ENCODE data around the gene MATK. TPM values are rescaled to one million over a fixed set of nuclear protein-coding genes. Genes with fewer than 3 reads are reported as not detected.

The MATK gene
- total and polyA plus RNA-seq, 2 experiments from 2014 or later = 4.8 to 6.9 TPM

DNA sequence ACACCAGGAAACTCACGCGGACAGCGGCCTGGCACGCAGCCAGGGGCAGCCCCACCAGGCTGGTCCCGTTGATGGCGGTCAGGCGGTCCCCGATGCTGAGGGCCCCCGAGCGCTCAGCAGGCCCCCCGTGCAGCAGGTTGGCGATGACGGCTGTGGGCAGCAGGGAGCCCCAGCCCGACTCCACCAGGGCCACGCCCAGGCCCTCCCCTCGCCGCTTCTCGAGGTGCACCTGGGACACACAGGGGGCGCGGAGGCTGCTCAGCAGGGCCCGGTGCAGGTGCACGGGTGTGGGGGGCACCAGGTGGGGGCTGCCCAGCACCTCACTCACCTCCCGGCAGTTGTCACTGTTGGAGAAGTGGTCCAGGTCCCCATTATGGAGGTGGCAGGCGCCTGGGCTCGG lies 33.7 kb downstream of the MATK start:
- H3K4me3 ChIP-seq = no peak overlapping the region
- TF ChIP-seq, protein P1, sequence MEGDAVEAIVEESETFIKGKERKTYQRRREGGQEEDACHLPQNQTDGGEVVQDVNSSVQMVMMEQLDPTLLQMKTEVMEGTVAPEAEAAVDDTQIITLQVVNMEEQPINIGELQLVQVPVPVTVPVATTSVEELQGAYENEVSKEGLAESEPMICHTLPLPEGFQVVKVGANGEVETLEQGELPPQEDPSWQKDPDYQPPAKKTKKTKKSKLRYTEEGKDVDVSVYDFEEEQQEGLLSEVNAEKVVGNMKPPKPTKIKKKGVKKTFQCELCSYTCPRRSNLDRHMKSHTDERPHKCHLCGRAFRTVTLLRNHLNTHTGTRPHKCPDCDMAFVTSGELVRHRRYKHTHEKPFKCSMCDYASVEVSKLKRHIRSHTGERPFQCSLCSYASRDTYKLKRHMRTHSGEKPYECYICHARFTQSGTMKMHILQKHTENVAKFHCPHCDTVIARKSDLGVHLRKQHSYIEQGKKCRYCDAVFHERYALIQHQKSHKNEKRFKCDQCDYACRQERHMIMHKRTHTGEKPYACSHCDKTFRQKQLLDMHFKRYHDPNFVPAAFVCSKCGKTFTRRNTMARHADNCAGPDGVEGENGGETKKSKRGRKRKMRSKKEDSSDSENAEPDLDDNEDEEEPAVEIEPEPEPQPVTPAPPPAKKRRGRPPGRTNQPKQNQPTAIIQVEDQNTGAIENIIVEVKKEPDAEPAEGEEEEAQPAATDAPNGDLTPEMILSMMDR (IDR thresholded peaks at IDR 0.05; ENCODE audit: low read depth, low read length) = no peak
- DNase-seq (ENCODE audit: low read depth in 1 of 2, low spot score in 1 of 2) = no peak

DNA sequence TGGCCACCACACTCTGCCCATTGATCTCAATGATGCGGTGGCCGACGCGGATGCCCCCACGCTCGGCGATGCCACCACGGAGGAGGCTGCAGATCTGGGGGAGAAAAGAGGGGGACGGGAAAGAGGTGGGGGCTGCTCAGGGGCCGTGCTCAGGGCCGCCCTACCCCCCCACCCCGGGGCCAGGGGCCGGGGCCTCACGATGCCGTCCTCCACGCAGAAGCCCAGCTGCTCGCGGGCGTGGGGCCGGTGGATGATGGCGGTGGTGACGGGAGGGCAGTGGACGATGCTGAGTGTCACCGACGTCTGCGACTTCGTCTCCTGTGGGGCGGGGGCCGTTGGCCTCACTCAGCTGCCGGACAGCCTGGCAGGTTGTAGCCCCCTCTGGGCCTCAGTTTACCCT lies 34.9 kb downstream of the MATK start:
- TF ChIP-seq, protein P1 (IDR thresholded peaks at IDR 0.05; ENCODE audit: low read depth, low read length) = no peak
- H3K27ac ChIP-seq = no peak overlapping the region
- H3K36me3 ChIP-seq = peaks cover 6% of the 10 kb centered on the region
- no peak overlapping the region for H3K4me3 ChIP-seq
- H3K9me3 ChIP-seq (ENCODE audit: low read depth) = no peaks in the 10 kb centered on the region
- DNase-seq (ENCODE audit: low read depth in 1 of 2, low spot score in 1 of 2) = no peak
- H3K4me1 ChIP-seq (ENCODE audit: low read depth) = no peaks in the 10 kb centered on the region
- H3K27me3 ChIP-seq = no peaks in the 10 kb centered on the region

More for the DNA sequence above, 33.7 kb downstream of the MATK start:
- Histone ChIP-seq H3K4me1 (ENCODE audit: low read depth) (no peaks in the 10 kb centered on the region), H3K27ac (no peak overlapping the region), H3K27me3 (no peaks in the 10 kb centered on the region), H3K9me3 (ENCODE audit: low read depth) (no peaks in the 10 kb centered on the region), H3K36me3 (peaks cover 6% of the 10 kb centered on the region)

DNA sequence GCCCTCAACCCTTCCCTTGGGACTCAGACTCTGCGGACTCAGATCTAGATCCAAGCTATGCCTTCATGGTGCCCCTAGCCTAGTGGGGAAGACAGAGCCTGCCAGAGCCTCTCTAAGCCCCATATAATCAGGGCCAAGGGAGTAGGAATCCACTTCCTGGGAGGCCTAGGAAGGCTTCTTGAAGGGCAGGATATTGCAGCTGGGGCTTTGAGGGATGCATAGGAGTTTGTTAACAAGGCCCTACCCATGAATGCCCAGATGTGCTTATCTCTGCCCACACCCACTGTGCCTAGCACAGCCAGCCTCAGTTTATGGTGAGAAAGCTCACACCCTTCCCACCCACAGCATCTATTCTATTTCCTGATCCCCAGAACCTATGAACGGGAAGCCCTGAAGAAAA lies 36.0 kb downstream of the MATK start:
- DNase-seq (ENCODE audit: low read depth in 1 of 2, low spot score in 1 of 2) = no peak
- no peaks in the 10 kb centered on the region for H3K9me3 ChIP-seq (ENCODE audit: low read depth)
- no peaks in the 10 kb centered on the region for H3K27me3 ChIP-seq
- no peak overlapping the region for H3K4me3 ChIP-seq
- no peaks in the 10 kb centered on the region for H3K4me1 ChIP-seq (ENCODE audit: low read depth)
- H3K36me3 ChIP-seq = peaks cover 6% of the 10 kb centered on the region
- TF ChIP-seq, protein P1 (IDR thresholded peaks at IDR 0.05; ENCODE audit: low read depth, low read length) = no peak
- no peak overlapping the region for H3K27ac ChIP-seq

DNA sequence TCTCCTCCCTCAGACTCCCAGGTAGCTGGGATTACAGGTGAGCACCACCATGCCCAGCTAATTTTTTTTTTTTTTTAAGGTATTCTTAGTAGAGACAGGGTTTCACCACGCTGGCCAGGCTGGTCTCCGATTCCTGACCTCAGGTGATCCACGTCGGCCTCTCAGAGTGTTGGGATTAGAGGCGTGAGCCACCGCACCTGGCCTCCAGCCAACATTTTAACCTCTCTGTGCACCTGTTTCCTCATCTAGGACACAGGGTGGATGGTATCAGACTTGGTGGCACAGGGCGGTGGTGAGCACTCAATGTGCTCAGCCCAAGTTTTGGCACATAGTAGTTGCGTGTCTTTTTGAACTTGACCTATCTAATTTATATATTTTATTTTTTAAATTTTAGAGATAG lies 37.2 kb downstream of the MATK start:
- H3K27ac ChIP-seq = no peak overlapping the region
- no peak for DNase-seq (ENCODE audit: low read depth in 1 of 2, low spot score in 1 of 2)
- no peaks in the 10 kb centered on the region for H3K9me3 ChIP-seq (ENCODE audit: low read depth)
- no peaks in the 10 kb centered on the region for H3K4me1 ChIP-seq (ENCODE audit: low read depth)
- H3K4me3 ChIP-seq = no peak overlapping the region
- H3K27me3 ChIP-seq = no peaks in the 10 kb centered on the region
- peaks cover 6% of the 10 kb centered on the region for H3K36me3 ChIP-seq
- TF ChIP-seq, protein P1 (IDR thresholded peaks at IDR 0.05; ENCODE audit: low read depth, low read length) = no peak

DNA sequence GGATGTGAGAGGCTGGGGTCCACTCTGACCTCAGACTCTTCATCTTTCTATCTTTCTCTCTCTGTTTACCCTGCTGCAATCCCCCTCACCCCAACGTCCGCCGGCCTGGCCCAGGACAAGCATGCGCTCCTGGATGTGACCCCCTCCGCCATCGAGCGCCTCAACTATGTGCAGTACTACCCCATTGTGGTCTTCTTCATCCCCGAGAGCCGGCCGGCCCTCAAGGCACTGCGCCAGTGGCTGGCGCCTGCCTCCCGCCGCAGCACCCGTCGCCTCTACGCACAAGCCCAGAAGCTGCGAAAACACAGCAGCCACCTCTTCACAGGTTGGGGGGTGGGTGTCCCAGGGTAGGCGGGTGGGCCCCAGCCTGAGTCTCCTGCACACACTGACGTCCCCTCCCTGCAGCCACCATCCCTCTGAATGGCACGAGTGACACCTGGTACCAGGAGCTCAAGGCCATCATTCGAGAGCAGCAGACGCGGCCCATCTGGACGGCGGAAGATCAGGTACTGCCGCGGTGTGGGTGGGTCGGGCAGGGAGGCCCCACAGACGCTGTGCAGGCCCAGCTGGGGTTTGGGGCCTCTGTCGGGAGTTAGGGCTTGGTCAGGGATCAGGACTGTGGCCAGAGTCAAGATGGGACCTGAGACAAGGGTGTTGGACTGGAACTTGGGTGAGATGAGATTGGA lies 39.7 kb downstream of the MATK start:
- H3K4me1 ChIP-seq (ENCODE audit: low read depth) = no peaks in the 10 kb centered on the region
- no peak for DNase-seq (ENCODE audit: low read depth in 1 of 2, low spot score in 1 of 2)
- H3K27me3 ChIP-seq = no peaks in the 10 kb centered on the region
- H3K9me3 ChIP-seq (ENCODE audit: low read depth) = no peaks in the 10 kb centered on the region
- H3K36me3 ChIP-seq = peaks cover 6% of the 10 kb centered on the region
- H3K27ac ChIP-seq = no peak overlapping the region
- H3K4me3 ChIP-seq = no peak overlapping the region
- TF ChIP-seq, protein P1 (IDR thresholded peaks at IDR 0.05; ENCODE audit: low read depth, low read length) = no peak

All from cardiac muscle cell (in vitro differentiated cells and primary cell).